T-helper 2 cell (primary cell): ENCODE results near the gene NME7.
A peak's percentile ranks its signal among the peaks of the same experiment; 100 is the strongest.
"Not testable (repeated sequence)": the region's sequence is repeated elsewhere in the genome, so short reads cannot be mapped to it uniquely, and the experiment has no call there.

Experiments
- DNase-seq, 5 experiments: peaks; one replicate each; pipeline versions ENCODE4 v3.0.0 to v3.0.0-alpha.2; 2012 to 2022
- total RNA-seq, 2 donors: gene quantifications; one replicate each; lab custom pipeline; 2026; lab: John Stamatoyannopoulos, UW

Gene NME7
- 1.9 to 4.7 reads per million in 2 donors for total RNA-seq

GRCh38 chr1:169367686-169368405 is at the start of gene NME7, which contains the start of gene BLZF1:
NME7 (minus strand) TSS chr1:169367797; CDS start chr1:169367710, 87 bp downstream.
BLZF1 (plus strand) TSS chr1:169368195; CDS start chr1:169369523, 1,328 bp downstream.
- peak; percentile 91 to 100 (median 97) for DNase-seq

- no peak for DNase-seq
Measured at GRCh38 chr1:169414952-169415351, 47.4 kb upstream of the NME7 start.

DNA sequence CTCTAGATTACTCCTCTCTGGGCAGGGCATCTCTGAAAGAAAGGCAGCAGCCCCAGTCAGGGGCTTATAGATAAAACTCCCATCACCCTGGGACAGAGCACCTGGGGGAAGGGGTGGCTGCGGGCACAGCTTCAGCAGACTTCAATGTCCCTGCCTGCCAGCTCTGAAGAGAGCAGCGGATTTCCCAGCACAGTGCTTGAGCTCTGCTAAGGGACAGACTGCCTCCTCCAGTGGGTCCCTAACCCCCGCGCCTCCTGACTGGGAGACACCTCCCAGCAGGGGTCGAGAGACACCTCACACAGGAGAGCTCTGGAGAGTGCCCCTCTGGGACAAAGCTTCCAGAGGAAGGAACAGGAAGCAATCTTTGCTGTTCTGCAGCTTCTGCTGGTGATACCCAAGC is 40.7 kb upstream of the NME7 start:
- DNase-seq = not testable (repeated sequence)

DNA sequence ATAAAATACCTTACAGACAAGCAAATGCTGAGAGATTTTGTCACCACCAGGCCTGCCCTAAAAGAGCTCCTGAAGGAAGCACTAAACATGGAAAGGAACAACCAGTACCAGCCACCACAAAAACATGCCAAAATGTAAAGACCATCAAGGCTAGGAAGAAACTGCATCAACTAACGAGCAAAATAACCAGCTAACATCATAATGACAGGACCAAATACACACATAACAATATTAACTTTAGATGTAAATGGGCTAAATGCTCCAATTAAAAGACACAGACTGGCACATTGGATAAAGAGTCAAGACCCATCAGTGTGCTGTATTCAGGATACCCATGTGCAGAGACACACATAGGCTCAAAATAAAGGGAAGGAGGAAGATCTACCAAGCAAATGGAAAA is 35.0 kb upstream of the NME7 start:
- DNase-seq = not testable (repeated sequence)

DNA sequence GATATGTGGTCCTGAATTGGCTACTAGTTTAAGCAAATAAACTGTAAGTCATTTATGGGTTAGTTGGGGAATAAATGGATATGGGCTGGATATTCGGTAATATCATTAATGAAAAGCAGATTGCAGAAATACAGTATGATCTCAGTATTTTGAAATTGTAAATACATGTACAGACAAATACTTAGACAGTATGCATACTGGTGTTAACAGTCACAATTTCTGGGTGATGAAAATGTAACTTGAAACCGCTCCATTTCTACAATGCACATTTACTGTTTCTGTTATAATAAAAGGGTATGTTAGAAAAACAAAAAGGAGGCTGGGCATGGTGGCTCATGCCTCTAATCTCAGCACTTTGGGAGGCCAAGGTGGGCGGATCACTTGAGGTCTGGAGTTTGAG is 28.4 kb upstream of the NME7 start:
- DNase-seq = no peak

GRCh38 chr1:169392406-169392805 is 24.8 kb upstream of the NME7 start:
- no peak for DNase-seq

GRCh38 chr1:169390303-169390702 is 22.7 kb upstream of the NME7 start:
- DNase-seq = peak in 1 of 5 experiments; percentile 79

GRCh38 chr1:169387399-169387798 is 19.8 kb upstream of the NME7 start:
- DNase-seq = no peak

DNA sequence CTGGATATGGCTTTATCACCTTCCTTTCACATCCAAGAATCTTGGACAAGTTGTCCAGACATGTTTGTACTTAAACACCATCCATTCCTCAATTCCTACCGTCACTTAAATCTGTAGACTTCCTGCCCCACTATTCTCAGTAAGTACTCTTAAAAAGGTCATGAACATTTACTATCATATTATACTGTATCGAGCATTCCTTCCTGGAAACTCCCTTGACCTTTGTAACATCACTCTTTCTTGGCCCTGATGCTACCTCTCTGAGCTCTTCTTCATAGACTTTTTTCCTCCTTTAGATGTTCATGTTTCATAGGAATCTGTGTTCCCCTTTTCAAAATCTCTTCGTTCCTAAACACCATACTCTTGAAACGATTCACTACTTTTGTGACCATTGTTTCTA is 15.9 kb upstream of the NME7 start:
- no peak for DNase-seq

DNA sequence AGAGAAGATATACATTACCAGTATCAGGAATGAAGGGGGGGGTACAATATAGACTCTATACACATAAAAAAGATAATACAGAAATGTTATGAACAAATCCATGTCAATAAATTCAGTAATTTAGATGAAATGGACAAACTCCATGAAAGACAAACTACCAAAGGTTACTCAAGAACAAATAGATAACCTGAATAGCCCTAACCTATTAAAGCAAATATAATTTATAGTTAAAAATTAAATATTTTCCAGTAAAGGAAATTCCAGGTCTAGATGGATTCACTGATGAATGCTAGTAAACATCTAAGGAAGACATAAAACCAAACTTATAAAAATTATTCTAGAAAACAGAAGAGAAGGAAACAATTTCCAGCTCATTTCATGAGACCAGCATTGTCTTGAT is 13.6 kb upstream of the NME7 start:
- no peak for DNase-seq

GRCh38 chr1:169371404-169371803 is 3.8 kb upstream of the NME7 start:
- peak in 1 of 5 experiments; percentile 83 for DNase-seq

DNA sequence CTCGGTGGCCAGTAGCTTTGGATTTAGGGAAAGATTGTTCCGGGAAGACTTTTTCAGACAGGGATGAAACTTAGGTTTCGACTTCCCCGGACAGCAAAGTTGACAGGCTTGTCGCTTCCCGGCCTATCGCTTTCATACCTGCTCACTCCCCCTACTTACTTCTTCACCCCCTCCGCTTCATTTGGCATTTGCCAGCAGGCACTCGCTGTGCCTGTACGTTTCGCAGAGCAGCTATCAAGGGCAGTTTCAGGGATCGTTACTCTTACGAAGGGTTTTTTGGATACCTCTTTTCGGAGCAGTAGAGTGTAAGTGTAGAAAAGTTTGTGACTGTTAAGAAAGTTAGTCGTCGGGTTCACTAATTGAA is 791 bp upstream of the NME7 start:
- DNase-seq = peak in 4 of 5 experiments; percentile 5 to 66 (median 10)

- peak in 1 of 5 experiments; percentile 40 for DNase-seq
Measured at GRCh38 chr1:169367096-169367685, 406 bp downstream of the NME7 start.

DNA sequence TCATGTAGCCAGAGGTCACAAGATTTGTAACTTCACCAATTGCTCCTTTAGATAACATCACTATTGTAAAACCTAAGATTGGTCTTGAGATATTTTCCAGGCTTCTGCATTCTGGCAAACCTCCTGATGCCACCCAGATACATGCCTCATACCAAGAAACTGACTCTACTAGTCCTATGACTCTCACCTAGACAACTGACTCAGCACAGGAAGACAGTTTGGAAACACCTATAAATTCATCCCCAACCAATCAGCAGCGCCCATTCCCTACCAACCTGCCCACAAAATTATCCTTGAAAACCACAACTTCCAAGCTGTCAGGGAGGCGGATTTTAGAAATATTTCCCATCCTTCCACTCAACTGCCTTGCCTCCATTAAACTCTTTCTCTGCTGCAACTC is 2.6 kb downstream of the NME7 start:
- peak in 1 of 5 experiments; percentile 92 for DNase-seq

DNA sequence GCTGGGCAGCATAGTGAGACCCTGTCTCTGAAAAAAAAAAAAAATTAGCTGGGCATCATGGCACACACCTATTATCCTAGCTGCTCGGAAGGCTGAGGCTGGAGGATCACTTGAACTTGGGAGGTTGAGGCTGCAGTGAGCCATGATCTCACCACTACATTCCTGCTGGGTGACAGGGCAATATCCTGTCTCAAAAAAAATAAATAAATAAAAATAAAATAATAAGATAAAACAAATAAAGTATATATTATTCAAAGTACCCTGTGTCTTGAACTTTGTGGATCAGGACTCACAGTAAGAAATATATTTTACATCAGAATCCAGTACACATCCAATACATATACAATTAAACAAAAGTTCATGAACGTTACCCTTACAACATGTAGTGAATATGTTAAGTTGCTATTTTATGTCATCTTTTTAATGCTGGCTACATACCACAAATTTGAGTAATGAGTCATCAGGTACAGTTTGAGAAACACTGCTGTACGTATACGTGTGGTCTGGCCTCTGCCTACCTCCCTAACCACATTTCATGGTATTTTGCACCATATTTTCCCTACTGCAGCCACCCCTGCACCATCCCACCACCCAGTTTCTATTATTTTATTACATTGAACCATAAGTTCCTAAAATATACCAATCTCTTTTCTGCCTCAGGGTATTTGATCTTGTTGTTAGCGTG is 4.4 kb downstream of the NME7 start:
- peak in 3 of 5 experiments; percentile 1 to 94 (median 3) for DNase-seq

- DNase-seq = no peak
Measured at GRCh38 chr1:169361281-169361680, 6.3 kb downstream of the NME7 start.

DNA sequence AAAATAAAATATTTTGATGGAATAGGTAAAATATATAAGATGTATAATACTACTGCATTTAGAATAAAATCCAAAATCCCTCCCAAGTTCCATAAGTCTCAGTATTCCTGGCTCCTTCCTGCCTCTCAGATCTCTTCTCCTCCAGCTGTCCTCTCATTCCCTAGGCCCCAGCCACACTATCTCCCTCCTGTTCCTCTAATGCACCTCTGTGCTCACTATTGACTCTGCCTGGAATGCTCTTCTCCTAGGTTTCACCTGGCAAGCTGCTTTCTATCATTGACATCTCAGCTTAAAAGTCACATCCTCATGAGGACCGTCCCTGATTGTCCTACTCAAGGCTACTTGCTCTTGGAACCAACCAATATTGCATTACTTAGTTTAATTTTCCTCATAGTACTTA is 7.2 kb downstream of the NME7 start:
- no peak for DNase-seq

GRCh38 chr1:169348383-169349036 is 19.1 kb downstream of the NME7 start:
- DNase-seq = peak in 2 of 5 experiments; percentile 19 to 57

GRCh38 chr1:169347688-169348382 is 19.8 kb downstream of the NME7 start:
- no peak for DNase-seq

DNA sequence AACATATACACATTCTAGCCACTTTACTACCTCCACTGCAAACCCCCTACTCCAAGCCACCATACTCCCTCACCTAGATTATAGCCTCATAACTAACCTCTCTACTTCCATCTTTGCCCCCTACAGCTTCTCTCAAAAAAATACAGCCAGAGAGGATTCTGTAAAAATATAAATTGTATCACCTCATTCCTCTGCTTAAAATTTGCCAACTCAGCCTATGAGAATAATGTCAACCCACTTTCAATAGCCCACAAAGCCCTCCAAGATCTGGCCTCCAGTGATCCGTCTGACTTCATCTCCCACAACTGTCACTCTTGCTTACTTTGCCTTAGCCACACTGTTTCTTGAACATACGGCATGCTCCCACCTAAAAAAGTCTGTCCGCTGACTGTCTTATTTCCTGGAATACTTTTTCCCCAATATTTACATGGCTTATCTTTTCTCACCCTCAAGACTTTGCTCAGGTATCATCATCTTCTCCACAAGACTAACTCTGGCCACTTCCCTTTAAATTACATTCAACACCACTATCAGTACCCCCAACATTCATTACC is 21.5 kb downstream of the NME7 start:
- DNase-seq = no peak

DNA sequence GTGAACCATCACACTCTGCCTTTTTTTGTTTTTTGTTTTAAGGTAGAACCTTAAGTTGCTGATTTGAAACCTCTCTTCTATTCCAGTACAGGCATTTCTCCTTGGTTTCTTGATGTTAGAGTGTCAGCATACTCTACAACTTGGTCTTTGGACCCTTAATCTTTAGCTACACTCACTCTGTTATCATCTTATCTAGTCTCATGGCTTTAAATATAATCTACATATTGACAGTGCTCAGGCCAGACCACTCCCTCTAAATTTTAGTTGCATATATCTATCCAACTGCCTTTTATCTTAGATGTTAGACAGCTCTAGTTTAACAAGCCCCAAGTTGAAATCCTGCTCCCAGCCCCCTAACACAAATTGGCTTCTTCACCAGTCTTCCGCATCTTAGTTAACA is 22.1 kb downstream of the NME7 start:
- no peak for DNase-seq

DNA sequence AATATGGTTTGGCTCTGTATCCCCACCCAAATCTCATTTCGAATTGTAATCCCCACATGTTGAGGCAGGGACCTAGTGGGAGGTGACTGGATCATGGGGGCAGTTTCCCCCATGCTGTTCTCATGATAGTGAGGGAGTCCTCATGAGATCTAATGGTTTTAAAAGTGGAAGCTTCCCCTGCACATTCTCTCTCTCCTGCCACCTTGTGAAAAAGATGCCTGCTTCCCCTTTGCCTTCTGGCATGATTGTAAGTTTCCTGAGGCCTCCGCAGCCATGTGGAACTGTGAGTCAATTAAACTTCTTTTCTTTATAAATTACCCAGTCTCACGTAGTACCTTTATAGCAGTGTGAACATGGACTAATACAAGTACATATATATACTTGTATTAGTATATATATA is 25.5 kb downstream of the NME7 start:
- not testable (repeated sequence) for DNase-seq
